MM.1S (cell line): Measurements from ENCODE around the gene DHRS7C.

Experiments
- EZH2phosphoT487 ChIP-seq: fragments of 300-600 bp; sonication (generic); IDR thresholded peaks from 2 replicates; pipeline ENCODE4 v1.6.1; 2018; ENCODE audit warnings: antibody characterized with exemption, low read length
- TF ChIP-seq, protein P1 (sequence below): fragments of 300-600 bp; sonication (generic); IDR thresholded peaks from 2 replicates; pipeline ENCODE4 v1.5.1; 2016; ENCODE audit warnings: antibody characterized with exemption, low read length, mixed read lengths

DNA sequence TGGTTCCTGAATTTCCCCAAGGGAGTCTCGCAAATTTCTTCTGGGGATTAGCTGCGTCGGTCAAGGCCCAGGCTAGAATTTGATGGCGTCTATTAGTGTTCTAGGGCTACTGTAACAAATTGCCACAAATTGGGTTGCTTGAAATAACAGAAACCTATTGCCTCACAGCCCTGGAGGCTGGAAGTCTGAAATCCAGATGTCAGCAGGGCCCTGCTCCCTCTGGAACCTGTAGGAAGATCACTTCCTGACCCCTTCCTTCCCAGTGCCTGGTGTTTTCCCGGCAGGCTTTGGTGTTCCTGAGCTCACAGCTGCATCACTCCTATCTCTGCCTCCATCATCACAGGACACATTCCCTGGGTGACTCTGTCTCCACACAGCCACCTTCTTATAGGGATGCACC, 24.4 kb downstream of the DHRS7C start:
- TF ChIP-seq, protein P1, sequence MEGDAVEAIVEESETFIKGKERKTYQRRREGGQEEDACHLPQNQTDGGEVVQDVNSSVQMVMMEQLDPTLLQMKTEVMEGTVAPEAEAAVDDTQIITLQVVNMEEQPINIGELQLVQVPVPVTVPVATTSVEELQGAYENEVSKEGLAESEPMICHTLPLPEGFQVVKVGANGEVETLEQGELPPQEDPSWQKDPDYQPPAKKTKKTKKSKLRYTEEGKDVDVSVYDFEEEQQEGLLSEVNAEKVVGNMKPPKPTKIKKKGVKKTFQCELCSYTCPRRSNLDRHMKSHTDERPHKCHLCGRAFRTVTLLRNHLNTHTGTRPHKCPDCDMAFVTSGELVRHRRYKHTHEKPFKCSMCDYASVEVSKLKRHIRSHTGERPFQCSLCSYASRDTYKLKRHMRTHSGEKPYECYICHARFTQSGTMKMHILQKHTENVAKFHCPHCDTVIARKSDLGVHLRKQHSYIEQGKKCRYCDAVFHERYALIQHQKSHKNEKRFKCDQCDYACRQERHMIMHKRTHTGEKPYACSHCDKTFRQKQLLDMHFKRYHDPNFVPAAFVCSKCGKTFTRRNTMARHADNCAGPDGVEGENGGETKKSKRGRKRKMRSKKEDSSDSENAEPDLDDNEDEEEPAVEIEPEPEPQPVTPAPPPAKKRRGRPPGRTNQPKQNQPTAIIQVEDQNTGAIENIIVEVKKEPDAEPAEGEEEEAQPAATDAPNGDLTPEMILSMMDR, result no peak
- no peak for TF ChIP-seq EZH2phosphoT487
